GM21367 (cell line): ENCODE results near the gene SSH3.

Experiments
- ATAC-seq: cut with Tn5 transposase; IDR thresholded peaks from one replicate; pipeline ENCODE4 v1.9.1; 2021; ENCODE audit not compliant: unreplicated experiment

The SSH3 gene

GRCh38 chr11:67279589-67280340 is 23.6 kb upstream of the SSH3 start:
- no peak for ATAC-seq

DNA sequence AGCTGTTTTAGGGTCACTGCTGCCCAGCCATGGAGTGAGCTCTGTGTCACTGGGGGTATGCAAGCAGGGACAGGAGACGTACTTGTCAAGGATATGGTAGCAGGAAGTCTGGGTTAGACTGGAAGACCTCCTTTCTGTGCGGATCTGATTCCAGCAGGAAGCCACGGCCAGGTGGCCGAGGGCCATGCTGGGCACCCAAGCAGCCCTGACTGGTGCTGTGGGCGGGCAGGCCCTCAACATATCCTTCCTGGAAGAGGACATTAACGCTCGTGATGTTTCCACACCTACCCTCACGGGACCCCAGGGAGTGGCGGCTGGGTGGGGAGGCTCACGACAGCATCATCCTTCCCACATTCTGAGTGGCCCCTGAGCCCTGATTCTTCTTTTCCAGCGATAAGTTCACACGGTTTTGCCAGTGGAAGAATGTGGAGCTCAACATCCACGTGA is 23.0 kb upstream of the SSH3 start:
- ATAC-seq, result no peak

DNA sequence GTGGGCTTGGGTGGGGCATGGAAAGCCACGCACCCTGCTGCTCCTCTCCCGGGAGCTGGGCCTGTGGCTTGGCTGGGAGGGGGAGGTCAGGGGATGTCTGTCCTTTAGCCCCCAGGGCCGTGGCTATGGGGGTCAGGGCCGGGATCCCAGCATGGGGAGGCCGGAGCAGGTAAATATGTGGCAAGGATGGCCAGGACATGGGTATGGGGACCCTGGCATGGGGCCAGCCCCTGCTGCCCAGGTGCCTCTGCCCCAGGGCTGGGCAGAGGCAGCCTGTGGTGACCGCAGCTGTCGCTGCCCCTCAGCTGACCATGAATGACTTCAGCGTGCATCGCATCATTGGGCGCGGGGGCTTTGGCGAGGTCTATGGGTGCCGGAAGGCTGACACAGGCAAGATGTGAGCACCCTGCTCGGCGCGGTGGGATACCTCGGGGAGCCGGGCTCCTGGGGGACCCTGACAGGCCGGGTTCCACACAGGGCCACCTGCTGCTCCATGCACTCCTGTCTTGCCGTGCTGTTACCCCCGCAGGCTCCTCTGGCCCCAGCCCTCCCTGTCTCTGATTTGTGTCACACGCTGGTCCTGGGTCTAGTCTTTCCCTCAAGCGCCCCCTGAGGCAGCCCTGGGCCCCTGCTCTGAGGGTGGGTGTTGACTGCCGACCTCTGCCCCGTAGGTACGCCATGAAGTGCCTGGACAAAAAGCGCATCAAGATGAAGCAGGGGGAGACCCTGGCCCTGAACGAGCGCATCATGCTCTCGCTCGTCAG is 22.4 kb upstream of the SSH3 start:
- no peak for ATAC-seq

GRCh38 chr11:67281552-67282150 is 21.7 kb upstream of the SSH3 start:
- ATAC-seq, result no peak

- no peak for ATAC-seq
Observed at GRCh38 chr11:67282155-67282875, 21.0 kb upstream of the SSH3 start.

DNA sequence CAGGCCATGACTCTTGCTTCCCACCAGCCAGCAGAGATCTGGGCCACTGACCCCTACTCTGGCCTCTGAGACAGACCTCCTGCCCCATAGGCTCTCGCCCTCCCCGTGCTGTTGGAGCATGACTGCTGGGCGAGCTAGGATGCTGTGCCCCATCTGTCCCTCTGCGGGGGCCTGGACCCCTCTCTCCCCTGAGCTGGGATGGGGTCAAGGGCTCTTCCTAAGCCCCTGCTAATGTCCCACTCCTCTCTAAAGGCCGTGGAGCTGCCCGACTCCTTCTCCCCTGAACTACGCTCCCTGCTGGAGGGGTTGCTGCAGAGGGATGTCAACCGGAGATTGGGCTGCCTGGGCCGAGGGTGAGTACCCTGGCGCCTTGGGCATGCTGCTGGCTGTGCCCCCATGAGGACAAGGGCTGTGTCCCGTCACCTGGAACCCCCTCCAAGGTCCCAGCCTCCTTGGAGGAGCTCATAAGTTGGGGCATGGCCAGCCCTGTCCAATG is 20.4 kb upstream of the SSH3 start:
- no peak for ATAC-seq

DNA sequence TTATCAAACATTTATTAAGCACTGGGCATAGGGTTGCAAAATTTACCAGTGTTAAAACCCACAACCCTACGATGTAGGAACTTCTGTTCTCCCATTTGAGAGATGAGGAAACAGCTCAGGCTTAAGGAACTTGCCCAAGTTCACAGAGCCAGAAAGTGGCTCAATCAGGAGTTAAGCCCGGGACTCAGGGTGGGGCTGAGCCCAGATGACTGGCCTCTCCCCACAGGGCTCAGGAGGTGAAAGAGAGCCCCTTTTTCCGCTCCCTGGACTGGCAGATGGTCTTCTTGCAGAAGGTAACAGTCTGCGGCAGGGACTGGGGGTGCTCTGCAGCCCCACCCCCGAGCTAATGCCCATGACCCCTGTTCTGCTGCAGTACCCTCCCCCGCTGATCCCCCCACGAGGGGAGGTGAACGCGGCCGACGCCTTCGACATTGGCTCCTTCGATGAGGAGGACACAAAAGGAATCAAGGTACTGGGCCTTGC is 19.8 kb upstream of the SSH3 start:
- ATAC-seq, result no peak

DNA sequence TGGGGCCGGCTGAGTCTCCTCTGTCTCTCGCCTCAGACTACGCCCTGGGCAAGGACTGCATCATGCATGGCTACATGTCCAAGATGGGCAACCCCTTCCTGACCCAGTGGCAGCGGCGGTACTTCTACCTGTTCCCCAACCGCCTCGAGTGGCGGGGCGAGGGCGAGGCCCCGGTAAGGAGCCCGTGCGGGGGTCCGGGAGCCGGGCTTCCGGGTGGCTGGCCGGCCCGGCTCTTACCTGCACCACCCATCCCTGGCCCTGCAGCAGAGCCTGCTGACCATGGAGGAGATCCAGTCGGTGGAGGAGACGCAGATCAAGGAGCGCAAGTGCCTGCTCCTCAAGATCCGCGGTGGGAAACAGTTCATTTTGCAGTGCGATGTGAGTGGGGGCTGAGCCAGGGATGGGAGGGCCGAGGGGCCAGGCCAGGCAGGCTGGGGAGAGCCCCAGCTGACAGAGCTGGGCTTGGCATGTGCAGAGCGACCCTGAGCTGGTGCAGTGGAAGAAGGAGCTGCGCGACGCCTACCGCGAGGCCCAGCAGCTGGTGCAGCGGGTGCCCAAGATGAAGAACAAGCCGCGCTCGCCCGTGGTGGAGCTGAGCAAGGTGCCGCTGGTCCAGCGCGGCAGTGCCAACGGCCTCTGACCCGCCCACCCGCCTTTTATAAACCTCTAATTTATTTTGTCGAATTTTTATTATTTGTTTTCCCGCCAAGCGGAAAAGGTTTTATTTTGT is 18.4 kb upstream of the SSH3 start:
- no peak for ATAC-seq

GRCh38 chr11:67285541-67286498 is 17.5 kb upstream of the SSH3 start:
- ATAC-seq, result no peak

- no peak for ATAC-seq
Observed at GRCh38 chr11:67286621-67287333, 16.6 kb upstream of the SSH3 start.

- ATAC-seq, result no peak
Observed at GRCh38 chr11:67287355-67288197, 15.8 kb upstream of the SSH3 start.

DNA sequence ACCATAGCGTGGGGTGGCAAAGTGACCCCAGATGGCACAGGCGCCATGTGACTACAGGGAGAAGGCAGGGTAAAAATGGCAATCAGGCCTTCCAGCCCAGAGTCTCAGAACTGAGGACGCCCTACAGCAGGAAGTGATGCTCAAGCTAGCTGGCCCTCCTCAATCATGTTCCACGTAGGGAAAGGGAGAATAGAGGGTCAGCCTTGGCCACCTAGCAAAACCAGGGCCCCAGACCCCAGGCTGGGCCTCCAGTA is 15.2 kb upstream of the SSH3 start:
- no peak for ATAC-seq

- peak; percentile 46 for ATAC-seq
Observed at GRCh38 chr11:67288452-67289225, 14.7 kb upstream of the SSH3 start.

- no peak for ATAC-seq
Observed at GRCh38 chr11:67289226-67289650, 14.1 kb upstream of the SSH3 start, which contains the start of gene ANKRD13D. Gene ANKRD13D (plus strand): TSS chr11:67289303. CDS start chr11:67289461, 158 bp downstream.

DNA sequence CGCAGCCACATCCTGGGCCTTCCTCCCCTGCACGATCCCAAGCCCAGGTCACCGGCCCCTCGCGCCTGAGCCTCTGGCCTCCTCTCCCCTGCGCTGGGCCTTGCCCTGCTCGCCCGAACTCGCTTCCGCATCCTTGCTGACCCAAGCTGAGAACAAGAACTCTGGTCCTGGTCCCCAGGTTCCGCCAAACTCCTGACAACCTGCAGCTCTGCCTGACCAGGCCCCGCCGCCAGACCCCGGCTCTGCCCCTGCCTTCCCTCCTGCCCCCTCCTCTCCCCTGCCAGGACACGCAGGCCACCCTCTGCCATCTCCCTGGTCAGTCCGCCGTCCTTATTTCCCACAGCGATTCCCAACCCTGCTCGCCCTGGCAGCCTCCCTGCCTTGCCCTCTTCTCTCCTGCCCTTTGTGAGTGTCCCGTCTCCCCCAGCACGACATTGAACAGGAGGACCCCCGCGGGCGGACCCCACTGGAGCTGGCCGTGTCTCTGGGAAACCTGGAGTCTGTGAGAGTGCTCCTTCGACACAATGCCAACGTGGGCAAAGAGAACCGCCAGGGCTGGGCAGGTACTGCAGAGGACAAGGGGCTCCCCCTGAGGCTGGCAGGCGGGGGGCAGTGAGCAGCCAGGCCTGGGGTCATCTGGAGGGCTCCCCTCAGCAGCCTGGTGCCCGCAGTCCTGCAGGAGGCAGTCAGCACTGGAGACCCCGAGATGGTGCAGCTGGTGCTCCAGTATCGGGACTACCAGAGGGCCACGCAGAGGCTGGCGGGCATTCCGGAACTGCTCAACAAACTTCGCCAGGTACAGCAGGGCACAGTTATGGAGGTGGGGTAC is 13.5 kb upstream of the SSH3 start:
- ATAC-seq, result no peak

GRCh38 chr11:67290801-67291200 is 12.5 kb upstream of the SSH3 start:
- ATAC-seq, result no peak
